Epithelial cell of esophagus (primary cell): ENCODE data around the gene FASTKD2.
A peak's percentile ranks its signal among the peaks of the same experiment; 100 is the strongest.
"Not testable (repeated sequence)": the region's sequence is repeated elsewhere in the genome, so short reads cannot be mapped to it uniquely, and the experiment has no call there.

Experiments used
- DNase-seq: peaks from one replicate; pipeline ENCODE4 v3.0.0; 2010; ENCODE audit warnings: low read depth
- H3K4me3 ChIP-seq: 2 replicates; pipeline ENCODE4 v1.5.1; 2011; ENCODE audit warnings: mild to moderate bottlenecking, low read length, control low read depth
- CTCF ChIP-seq: IDR thresholded peaks from 2 replicates; pipeline ENCODE4 v1.5.1; 2011; ENCODE audit warnings: low read depth, mild to moderate bottlenecking, low read length, control low read depth, inconsistent platforms; ENCODE audit not compliant: insufficient read depth; ENCODE audit errors: missing control alignments

The FASTKD2 gene

GRCh38 chr2:206800506-206801417 lies 35.4 kb downstream of the FASTKD2 start:
- peak; percentile 80 for DNase-seq
- TF ChIP-seq CTCF, result peak; percentile 77
- no peak overlapping the region for H3K4me3 ChIP-seq

- H3K4me3 ChIP-seq, result no peak overlapping the region
- no peak for DNase-seq
- TF ChIP-seq CTCF, result no peak
Measured at GRCh38 chr2:206801418-206802189, 36.2 kb downstream of the FASTKD2 start.

DNA sequence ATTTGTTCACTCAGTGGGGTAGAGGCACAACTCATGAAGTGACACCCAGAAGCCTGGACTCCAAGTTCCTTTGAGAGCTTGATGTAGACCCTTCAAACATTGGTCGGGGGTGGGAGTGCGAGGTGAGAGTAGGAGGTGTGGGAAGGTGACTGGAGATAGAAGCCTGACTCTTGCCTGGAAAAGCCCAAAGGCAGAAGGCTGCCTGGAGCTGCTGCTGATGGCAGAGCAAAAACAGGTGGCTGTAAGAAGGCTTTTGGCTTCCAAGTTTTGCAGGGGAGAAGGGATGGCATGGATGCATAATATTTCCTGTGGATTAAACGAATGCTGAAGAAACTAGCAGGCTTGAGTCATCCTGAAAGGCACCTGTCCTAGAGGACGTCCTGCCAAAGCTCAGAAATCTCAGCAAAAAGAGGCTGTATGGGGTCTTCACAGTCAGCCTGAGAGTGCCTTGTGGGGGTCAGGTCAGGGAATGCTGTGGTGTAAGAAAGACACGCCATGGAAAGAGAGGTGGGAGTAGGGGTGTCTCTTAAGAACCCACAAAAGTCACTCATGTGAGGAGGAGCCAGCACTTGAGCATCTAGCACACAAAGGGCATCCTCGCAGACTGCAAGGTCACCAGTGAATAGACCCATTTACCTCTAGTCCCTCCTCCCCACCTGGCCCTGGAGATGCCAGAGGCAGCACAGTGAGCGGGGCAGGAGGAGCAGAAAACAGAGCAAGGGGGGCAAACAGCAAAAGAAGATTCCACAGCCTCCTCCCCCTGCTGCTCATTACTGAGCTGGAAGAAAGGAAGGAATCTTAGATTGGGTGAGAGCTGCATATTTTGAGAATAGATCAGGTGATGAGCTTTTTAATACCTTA lies 37.5 kb downstream of the FASTKD2 start:
- no peak for TF ChIP-seq CTCF
- no peak for DNase-seq
- H3K4me3 ChIP-seq, result no peak overlapping the region

- H3K4me3 ChIP-seq, result no peak overlapping the region
- TF ChIP-seq CTCF, result no peak
- DNase-seq, result no peak
Measured at GRCh38 chr2:206804326-206804725, 38.9 kb downstream of the FASTKD2 start.

GRCh38 chr2:206805887-206806607 lies 40.6 kb downstream of the FASTKD2 start:
- no peak overlapping the region for H3K4me3 ChIP-seq
- no peak for TF ChIP-seq CTCF
- DNase-seq, result no peak

GRCh38 chr2:206807624-206808023 lies 42.2 kb downstream of the FASTKD2 start:
- not testable (repeated sequence) for H3K4me3 ChIP-seq, DNase-seq

DNA sequence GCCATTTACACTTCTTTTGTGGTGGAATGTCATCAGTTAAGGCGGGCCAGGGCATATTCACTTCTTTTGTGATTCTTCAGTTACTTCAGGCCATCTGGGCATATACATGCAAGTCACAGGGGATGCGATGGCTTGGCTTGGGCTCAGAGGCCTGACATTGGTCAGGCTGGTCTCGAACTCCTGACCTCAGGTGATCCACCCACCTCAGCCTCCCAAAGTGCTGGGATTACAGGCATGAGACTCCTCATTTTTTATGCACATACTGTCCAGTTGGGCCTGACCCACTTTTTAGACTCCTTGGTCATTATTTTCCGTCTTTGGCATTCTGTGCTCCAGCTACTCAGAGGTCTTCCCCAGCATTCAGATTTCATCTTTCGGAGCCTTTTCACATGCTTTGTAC lies 47.1 kb downstream of the FASTKD2 start:
- DNase-seq, H3K4me3 ChIP-seq: not testable (repeated sequence)
